NK-92 (cell line): Measurements from ENCODE around the gene MAP7D1.
A peak's percentile ranks its signal among the peaks of the same experiment; 100 is the strongest.

Experiments used
- DNase-seq: peaks from one replicate; lab custom pipeline; 2025; ENCODE audit not compliant: unreplicated experiment; lab: John Stamatoyannopoulos, UW

The MAP7D1 gene

GRCh38 chr1:36126797-36127500 is 29.0 kb upstream of the MAP7D1 start:
- DNase-seq, result no peak

- no peak for DNase-seq
Observed at GRCh38 chr1:36128126-36128904, 27.6 kb upstream of the MAP7D1 start.

DNA sequence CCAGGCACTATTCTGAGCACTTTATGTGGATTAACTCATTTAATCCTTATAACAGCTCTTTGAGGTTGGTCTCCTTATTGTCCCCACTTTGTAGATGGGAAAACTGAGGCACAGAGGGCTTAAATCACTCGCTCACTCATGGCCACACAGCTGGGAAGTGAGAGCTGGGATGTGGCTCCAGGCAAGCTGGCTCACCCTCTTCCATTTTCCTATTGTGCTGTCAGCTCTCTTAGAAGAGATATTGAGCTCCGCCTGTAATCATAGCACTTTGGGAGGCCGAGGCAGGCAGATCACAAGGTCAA is 27.1 kb upstream of the MAP7D1 start:
- no peak for DNase-seq

GRCh38 chr1:36132029-36132428 is 23.9 kb upstream of the MAP7D1 start:
- DNase-seq, result no peak

DNA sequence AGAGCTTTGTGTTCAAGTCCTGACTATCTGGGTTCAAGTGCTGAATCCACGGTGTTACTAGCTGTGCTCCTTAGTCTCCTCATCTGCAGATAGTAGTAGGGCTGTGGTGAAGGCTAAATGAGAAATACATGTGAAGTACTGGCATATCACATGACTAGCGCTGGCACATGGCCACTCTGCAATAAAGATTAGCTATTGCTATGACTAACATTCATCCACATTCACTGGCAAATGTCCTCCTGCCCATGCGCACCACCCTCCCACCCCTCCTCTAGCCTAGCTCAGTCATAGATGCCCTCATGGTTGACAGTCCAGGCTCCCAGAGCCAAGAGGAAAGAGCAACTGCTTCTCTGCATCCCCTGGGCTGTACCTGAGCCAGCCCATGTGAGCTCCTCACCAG is 22.5 kb upstream of the MAP7D1 start:
- no peak for DNase-seq

DNA sequence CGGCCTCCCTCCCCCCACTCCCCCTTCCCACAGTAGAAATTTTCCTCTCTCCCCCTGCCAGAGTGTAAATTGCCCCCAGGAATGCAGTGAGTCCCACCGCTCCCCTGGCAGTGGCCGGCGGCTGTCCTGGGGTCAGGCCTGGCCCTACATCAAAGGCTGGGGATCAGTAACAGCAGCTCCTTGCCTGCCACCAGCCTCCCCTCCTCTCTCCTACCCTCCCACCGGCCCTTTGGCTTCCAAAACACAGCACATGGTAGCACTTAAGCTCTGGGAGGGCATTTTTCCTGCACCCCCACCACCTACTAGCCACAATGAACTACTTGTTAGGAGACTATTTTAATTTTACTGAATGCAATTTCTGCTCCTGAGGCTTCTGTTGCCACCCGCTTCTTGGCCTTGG is 21.9 kb upstream of the MAP7D1 start:
- DNase-seq, result no peak

- DNase-seq, result no peak
Observed at GRCh38 chr1:36134505-36135329, 21.2 kb upstream of the MAP7D1 start.

DNA sequence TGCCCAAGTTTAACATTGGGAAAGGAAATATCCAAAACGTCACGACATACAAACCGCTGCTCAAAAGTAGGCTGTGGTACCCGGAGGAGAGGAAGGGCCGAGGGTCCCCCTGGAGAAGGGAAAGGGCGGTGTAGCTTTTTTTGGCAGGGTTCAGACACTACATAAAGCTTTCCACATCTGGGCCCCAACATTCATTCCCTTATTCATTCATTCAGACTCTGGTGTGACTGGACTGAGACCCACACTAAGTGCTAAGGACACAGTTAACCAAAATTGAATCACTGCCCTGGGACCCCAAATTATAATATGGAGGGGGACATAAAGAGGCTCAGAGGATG is 20.7 kb upstream of the MAP7D1 start:
- no peak for DNase-seq

- no peak for DNase-seq
Observed at GRCh38 chr1:36135796-36136195, 20.2 kb upstream of the MAP7D1 start.

GRCh38 chr1:36136535-36136934 is 19.4 kb upstream of the MAP7D1 start:
- no peak for DNase-seq

DNA sequence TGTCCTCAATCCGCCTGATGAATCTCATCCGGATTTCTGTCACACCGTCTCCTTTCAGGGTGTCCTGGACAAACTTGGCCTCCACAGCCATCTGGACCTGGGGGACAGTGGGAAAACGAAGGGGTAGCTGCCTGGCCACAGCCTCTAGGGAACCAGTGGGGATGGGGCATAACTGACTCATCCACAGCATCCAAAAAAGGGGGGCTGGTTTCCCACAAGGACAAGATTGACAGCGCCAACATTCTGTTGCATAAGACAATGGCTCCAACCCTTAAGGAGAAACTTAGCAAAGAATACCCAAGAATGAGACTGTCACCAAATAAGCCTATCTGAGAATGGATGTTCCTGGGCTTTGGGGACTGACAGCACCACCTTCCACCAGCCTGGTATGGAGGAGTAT is 18.7 kb upstream of the MAP7D1 start:
- DNase-seq, result no peak

DNA sequence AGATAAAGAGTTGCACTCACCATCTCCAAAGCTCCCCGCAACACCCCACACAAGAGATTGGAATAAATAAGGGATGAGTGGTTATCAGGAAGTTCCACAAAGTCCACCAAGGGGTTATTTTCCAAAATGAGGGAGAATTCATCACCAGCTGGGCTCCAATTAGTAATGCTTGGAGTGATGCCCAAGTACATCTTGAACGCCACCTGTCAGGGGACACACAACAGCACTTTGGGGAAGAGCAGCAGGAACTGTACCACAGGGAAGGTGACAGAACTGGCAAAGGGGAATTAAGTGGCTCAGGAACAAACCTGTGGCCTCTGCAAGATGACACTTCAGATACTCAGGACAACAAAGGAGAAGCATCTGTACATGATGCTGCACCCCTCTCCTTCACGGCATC is 18.2 kb upstream of the MAP7D1 start:
- DNase-seq, result no peak

- no peak for DNase-seq
Observed at GRCh38 chr1:36139521-36139920, 16.4 kb upstream of the MAP7D1 start.

- no peak for DNase-seq
Observed at GRCh38 chr1:36142121-36142520, 13.8 kb upstream of the MAP7D1 start.

GRCh38 chr1:36143424-36143823 is 12.5 kb upstream of the MAP7D1 start:
- no peak for DNase-seq

GRCh38 chr1:36144413-36144812 is 11.5 kb upstream of the MAP7D1 start:
- no peak for DNase-seq

- DNase-seq, result no peak
Observed at GRCh38 chr1:36148821-36149236, 7.1 kb upstream of the MAP7D1 start.

DNA sequence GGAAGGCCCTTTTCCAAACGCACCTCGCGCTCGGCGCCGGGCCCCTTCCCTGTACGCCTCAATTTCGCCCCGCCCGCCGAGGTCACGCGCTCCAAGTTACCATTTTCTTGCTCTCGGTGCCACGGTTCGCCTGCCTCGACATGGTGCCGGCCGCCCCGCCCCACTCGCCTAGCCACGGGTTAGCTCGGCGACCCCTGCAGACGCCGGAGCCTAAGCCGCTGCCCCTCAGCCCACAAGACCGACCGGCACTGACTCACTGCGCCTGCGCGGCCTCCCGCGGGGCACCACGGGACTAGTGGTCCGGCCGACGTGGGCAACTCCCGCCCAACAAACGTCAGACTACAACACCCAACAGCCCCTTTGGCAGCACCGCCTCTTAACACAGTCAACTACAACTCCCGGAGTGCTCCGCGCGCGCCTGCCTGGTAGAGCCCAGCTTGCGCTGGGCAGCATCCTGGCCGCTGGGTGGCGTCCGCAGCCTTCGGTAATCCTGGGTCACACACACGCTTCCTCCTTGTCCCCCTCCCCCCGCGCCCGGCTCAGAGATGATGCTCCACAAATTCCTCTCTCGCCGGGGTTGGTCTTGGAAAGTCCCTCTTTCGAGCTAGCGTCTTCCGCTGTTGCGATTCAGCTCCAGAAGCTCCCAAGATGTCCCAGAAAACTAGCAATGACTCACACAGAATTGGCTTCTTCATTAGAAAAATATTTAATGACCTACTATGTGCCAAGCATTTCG is 6.6 kb upstream of the MAP7D1 start, which contains the start of gene TRAPPC3:
TSS of gene TRAPPC3 (minus strand) at position 250 of the 736 bp plus-strand sequence. CDS start at position 142, 108 bp downstream.
- DNase-seq, result peak; percentile 90

- no peak for DNase-seq
Observed at GRCh38 chr1:36149973-36150295, 6.0 kb upstream of the MAP7D1 start.

DNA sequence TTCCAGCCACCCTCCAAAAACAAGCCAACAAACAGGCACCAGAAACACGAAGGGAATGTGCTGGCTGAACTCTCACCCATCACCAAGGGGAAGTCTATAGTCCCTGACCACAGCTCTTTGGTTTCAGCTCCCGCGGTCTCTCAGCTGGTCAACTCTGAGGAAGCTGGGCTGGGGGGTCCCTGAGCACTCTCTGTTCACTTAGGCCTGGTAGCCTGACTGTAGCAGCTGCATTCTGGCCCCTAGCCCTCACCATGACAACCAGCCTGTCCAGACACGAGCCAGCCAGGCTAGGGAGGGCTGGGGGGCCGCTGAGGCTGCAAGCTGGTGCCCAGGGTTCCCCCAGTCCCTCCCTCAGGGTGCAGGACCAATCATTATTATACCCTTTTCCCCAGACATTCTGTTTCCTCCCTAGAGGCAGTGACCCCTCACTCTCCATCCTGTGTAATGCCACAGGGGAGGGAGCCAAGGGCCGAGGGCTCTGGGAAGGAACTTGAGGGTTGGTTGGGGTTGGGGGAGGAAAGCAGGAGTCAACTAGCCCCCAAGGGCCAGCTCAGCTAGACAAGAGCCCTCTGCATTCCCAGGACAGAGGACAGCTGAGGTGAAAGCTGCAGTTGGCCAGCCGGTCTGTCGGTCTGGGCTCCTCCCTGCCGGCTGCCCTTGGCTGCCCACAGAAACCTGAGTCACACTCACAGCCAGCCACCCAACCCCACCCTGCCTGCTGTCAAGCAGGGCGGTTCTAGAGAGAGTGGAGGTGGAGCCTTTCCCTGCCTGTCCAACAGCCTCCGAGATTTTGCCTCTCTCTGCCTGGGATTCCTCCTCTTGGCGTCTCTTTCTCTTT is 5.4 kb upstream of the MAP7D1 start:
- no peak for DNase-seq
